PC-9 (cell line): Measurements from ENCODE around the gene GALM.
A peak's percentile ranks its signal among the peaks of the same experiment; 100 is the strongest.

Experiments
- CTCF ChIP-seq: fragments of 200-600 bp; sonication (generic); conservative IDR thresholded peaks from 2 replicates; pipeline ENCODE4 v1.6.1; 2017; ENCODE audit warnings: mixed run types, antibody characterized with exemption, mild to moderate bottlenecking, moderate library complexity
- EZH2 ChIP-seq: fragments of 200-600 bp; sonication (generic); IDR thresholded peaks from 2 replicates; pipeline ENCODE4 v1.8.0; 2017; ENCODE audit warnings: antibody characterized with exemption, low read depth

- peak; percentile 85 for TF ChIP-seq CTCF
- no peak for TF ChIP-seq EZH2
Observed at GRCh38 chr2:38740851-38741731, 75.2 kb downstream of the GALM start.
